Activated effector memory CD4-positive, alpha-beta T cell treated with anti-CD3 and anti-CD28 coated beads, Interleukin-2, amount 50 U/mL, for 16 hours (primary cell): ENCODE results near the gene PLS1.
"Not testable (repeated sequence)": the region's sequence is repeated elsewhere in the genome, so short reads cannot be mapped to it uniquely, and the experiment has no call there.

Source experiments
- DNase-seq: peaks from one replicate; pipeline ENCODE4 v3.0.0-alpha.2; 2020

PLS1 gene

GRCh38 chr3:142705198-142705597 is 109.0 kb downstream of the PLS1 start:
- no peak for DNase-seq

DNA sequence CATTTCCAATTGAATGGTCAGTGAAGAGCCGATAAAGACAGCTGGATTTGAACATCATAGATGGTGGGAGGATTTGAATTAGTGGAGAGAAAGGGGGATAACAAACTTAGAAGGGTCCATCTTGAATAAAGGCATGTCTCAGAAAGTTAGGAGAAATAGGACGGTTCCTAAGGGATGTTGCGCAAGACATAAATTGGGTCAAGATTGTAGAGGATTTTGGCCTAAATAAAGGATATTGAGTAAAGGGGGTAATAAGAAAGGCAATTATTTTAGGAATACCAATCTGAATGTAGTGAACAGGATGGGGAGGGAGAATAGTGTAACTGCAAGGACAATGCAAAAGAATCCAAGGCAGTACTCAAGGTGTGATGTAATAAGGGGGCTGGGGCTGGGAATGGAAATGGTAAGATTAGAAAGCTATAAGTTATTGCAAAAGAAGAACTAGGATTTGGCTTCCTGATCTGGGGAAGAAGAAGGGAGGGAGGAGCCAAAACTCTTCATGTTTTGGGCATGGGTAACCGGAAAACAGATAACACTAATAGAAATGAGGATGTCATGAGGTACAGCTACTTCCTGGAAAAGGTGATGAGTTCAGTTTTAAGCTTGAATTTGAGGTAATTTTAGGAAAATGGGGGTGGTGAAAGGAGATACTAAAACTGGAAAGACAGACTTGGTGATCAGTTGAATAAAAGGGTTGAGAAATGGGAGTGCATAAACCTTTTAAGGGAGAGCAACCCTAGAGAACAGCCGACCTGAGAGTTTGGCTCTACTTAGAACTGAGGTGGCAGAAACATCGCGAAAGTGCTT is 110.3 kb downstream of the PLS1 start:
- no peak for DNase-seq

DNA sequence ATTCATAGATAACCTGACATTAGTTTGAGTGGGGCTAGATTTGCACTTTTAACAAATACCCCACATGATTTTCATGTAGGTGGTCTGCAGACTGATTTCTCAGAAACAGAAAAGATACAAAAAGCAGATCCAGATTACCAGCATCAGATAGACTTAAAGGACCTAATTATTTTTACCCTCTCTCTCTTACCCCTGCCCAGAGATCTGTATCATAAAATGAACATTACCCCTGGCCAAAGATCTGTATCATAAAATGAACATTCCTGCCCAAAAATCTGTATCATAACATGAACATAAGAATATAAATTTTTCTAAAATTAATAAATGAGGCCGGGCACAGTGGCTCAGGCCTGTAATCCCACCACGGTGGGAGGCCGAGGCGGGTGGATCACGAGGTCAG is 113.0 kb downstream of the PLS1 start:
- no peak for DNase-seq

DNA sequence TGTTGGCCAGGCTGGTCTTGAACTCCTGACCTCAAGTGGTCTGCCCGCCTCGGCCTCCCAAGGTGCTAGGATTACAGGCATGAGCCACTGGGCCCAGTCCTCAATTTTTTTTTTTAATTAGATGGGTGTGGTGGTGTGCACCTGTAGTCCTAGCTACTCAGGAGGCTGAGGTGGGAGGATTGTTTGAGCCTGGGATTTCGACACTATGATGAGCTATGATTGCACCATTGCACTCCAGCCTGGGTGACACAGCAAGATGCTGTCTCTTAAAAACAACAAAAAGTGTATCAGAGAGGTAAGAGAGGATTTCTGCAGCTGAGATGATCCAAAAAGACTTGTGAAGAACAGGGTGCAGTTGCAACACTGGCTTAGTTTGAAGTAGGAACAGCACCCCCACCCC is 118.7 kb downstream of the PLS1 start:
- DNase-seq, result not testable (repeated sequence)

DNA sequence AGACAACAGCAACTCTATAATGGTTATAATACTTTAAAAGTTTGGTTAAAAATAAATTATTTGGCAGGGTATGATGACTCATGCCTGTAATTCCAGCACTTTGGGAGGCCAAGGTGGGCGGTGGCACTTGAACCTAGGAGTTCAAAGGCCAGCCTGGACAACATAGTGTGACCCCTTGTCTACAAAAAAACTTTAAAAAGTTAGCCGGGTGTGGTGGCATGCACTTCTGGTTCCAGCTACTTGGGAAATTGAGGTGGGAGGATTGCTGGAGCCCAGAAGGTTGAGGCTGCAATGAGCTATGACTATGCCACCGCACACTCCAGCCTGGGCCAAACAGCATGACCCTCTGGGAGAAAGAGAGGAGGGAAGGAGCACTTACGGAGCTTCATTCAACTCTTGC is 119.9 kb downstream of the PLS1 start:
- no peak for DNase-seq

- DNase-seq, result no peak
Measured at GRCh38 chr3:142723665-142723967, 127.4 kb downstream of the PLS1 start.

- peak; percentile 90 for DNase-seq
Measured at GRCh38 chr3:142723968-142724681, 127.9 kb downstream of the PLS1 start, which contains the start of gene TRPC1. TSS of gene TRPC1 (plus strand) at chr3:142724034. CDS start at chr3:142724560, 526 bp downstream.

DNA sequence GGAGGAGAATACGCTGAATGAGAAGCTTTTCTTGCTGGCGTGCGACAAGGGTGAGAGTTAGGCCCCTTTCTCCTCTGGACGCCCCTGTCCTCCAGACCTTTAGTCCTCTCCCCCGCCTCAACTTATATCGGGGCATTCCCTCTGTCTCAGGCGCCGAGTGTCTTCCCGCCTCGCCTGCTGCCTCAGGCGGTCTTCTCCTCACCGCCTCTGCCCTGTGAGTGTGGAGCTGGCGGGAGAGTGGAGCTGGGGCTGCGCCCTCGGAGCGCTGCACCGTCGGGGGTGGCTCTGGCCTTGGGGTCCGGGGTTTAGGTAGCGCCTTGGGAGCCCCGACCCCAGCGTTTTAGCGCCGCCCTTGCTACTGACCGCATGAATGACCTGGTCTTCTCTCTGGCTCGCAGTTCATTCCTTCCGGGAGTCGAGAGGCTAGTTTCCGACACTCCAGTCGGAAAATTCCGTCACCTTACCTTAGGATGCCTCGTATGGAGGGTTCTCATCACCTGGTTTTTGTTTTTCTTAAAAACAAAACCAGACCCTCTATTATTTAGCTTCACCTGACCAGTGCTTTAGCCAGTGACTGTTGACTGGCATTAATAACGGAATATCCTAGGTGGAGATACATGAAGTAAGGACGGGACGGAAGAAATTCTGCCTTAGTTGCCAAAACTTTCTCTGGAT is 128.6 kb downstream of the PLS1 start:
- peak; percentile 67 for DNase-seq

DNA sequence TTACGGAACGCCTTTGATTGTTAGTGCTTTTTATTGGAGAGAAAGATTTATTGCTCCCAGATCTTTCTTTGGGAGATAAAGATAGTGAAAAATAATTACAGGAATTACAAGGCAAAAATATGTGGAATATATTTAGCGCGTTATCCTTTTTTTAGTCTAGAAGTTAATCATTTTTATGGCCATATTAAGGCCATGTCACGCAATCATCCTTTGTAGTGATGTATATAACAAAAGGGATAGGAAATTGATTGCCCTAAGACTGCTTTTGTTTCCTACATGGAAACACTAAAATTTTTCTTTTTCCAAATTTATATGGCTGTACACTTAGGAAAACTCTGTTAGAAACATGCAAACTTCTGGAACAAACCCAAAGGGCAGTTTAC is 129.2 kb downstream of the PLS1 start:
- no peak for DNase-seq

- DNase-seq, result no peak
Measured at GRCh38 chr3:142726017-142726416, 129.8 kb downstream of the PLS1 start.

DNA sequence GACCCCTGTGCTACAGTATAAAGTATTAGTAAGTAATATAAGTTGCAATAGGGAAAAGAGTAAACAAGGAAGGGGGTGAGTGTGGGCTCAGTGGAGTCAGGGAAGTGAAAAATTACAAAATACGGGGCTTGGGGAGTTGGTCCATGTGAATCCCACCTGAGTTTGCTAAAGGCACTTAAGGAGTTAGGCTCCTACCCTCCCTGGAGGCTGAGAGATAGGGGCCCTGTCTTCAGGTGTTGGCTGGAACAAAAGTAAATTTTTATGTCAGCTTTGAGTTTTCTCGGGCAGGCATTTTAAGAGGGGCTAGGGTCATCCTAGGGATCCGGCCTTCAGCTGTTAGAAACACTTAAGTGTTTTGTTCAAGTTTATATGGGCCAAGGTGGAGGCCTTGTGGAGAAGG is 135.9 kb downstream of the PLS1 start:
- DNase-seq, result no peak

GRCh38 chr3:142734834-142735233 is 138.6 kb downstream of the PLS1 start:
- DNase-seq, result no peak

DNA sequence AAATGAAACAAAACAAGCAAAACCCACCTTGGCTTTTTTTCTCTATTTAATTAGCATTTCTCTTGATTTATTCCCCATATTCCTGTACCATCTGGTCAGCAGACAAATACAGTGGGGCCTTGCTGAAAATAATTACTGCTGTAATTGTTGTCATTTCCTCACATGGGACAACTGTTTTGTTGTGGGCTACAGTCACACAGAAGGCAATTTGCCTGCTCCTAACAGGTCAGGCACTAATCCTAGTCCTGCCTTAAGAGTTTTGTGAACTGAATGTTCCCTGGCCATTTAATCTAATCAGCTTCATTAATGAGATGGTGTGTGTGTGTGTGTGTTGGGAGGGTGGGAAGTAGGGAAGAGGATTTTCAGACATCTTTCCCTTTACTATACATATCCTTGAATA is 139.3 kb downstream of the PLS1 start:
- DNase-seq, result no peak

DNA sequence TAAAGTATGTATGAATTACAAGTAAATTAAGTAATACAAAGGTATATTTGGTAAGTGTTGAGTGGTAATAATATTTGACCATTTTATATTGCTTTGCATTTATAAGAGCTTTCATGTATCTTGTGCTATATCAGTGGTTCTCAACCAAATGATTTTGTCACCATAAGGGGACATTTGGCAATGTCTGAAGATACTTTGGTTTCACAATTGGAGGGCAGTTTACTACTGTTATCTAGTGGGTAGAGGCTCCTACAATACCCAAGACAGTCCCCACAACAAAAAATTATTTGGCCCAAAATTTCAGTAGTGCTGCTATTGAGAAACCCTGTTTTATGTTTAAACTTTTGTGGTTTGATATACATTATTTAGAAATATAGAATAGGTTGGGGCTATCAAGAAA is 142.2 kb downstream of the PLS1 start:
- no peak for DNase-seq

- DNase-seq, result no peak
Measured at GRCh38 chr3:142746646-142747045, 150.5 kb downstream of the PLS1 start.

DNA sequence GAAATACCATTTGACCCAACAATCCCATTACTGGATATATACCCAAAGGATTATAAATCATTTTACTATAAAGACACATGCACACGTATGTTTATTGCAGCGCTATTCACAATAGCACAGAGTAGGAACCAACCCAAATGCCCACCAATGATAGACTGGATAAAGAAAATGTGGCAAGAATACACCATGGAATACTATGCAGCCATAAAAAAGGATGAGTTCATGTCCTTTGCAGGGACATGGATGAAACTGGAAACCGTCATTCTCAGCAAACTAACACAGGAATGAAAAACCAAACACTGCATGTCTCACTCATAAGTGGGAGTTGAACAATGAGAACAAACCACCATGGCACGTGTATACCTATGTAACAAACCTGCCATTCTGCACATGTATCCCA is 154.3 kb downstream of the PLS1 start:
- DNase-seq, result not testable (repeated sequence)

DNA sequence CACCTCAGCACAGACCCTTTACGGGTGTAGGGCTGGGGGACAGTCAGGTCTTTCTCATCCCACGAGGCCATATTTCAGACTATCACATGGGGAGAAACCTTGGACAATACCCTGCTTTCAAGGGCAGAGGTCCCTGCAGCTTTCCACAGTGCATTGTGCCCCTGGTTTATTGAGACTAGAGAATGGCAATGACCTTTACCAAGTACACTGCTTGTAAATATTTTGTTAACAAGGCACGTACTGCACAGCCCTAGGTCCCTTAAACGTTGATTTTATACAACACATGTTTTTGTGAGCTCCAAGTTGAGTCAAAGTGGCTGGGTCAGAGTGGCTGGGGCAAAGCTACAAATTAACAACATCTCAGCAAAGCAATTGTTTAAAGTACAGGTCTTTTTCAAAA is 156.4 kb downstream of the PLS1 start:
- not testable (repeated sequence) for DNase-seq

GRCh38 chr3:142754494-142754893 is 158.3 kb downstream of the PLS1 start:
- DNase-seq, result no peak
